Measurements from ENCODE around the gene ZNF282. TPM values are rescaled to one million over a fixed set of nuclear protein-coding genes. Genes with fewer than 3 reads are reported as not detected.
A peak's percentile ranks its signal among the peaks of the same experiment; 100 is the strongest.

Gene ZNF282
- total RNA-seq, 1 donor from 2014 or later, result 118 TPM

DNA sequence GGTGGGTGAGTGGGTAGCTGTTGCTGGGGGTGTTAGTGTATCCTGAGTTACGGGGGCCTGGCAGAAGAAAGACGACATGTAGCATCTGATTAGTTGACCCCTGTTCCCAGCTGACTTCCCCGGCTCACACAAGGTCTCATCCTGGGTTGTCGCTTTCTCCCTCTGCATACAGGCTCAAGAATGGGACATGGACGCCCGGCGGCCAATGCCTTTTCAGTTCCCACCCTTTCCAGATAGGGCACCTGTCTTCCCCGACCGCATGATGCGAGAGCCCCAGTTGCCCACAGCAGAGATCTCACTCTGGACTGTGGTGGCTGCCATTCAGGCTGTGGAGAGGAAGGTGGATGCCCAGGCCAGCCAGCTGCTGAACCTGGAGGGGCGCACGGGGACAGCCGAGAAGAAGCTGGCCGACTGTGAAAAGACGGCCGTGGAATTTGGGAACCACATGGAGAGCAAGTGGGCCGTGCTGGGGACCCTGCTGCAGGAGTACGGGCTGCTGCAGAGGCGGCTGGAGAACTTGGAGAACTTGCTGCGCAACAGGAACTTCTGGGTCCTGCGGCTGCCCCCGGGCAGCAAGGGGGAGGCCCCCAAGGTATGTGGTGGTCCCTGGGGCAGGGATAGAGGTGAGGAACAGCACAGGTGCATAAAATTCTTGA lies 2.9 kb downstream of the ZNF282 start:
- Mint-ChIP-seq H3K27ac (no peak overlapping the region), H3K27me3 (ENCODE audit: low read depth) (no peaks in the 10 kb centered on the region), H3K36me3 (ENCODE audit: low read depth) (peaks cover 70% of the 10 kb centered on the region), H3K4me1 (ENCODE audit: low read depth) (peaks cover 43% of the 10 kb centered on the region), H3K4me3 (ENCODE audit: low read depth) (peak overlapping the region; percentile 89), H3K9me3 (no peaks in the 10 kb centered on the region)
- no peak for DNase-seq (ENCODE audit: low spot score)
- intact Hi-C loops (cut with micrococcal nuclease), result loop anchor here (5.0 kb wide), 1 partner anchor 71 kb away; the partner anchor contains the start of gene ZNF425

- intact Hi-C loops (cut with micrococcal nuclease), result loop anchor here (5.0 kb wide), 1 partner anchor 72 kb away; the partner anchor contains the start of gene ZNF425
- H3K4me3 Mint-ChIP-seq (ENCODE audit: low read depth), result peak overlapping the region; percentile 51
- no peak for DNase-seq (ENCODE audit: low spot score)
- H3K36me3 Mint-ChIP-seq (ENCODE audit: low read depth), result peaks cover 81% of the 10 kb centered on the region
- no peaks in the 10 kb centered on the region for H3K9me3 Mint-ChIP-seq
- peaks cover 53% of the 10 kb centered on the region for H3K4me1 Mint-ChIP-seq (ENCODE audit: low read depth)
- no peaks in the 10 kb centered on the region for H3K27me3 Mint-ChIP-seq (ENCODE audit: low read depth)
- H3K27ac Mint-ChIP-seq, result peak overlapping the region; percentile 68
Measured at GRCh38 chr7:149199234-149199995, 4.1 kb downstream of the ZNF282 start.

DNA sequence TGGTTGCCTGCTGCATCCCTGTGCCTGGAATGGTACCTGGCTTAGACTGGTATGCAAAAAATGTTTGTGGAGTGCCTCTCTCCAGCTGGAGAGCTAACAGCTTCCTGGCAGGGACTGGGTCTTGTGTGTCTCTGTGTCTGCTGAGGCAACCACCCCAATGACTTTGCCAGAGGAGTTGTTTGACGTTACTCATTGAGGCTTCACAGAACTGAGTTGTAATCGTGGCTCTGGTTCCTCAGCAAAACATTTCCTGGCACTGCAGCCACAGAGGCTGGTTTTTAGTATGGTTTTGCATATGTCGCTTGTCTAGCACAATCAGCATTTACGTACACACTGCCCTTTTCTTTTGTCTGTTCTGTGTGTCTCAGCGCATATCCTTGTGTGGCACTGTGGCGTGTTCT lies 7.5 kb downstream of the ZNF282 start:
- H3K4me3 Mint-ChIP-seq (ENCODE audit: low read depth), result peak overlapping the region; percentile 67
- H3K9me3 Mint-ChIP-seq, result no peaks in the 10 kb centered on the region
- DNase-seq (ENCODE audit: low spot score), result peak; percentile 26
- peaks cover 90% of the 10 kb centered on the region for H3K36me3 Mint-ChIP-seq (ENCODE audit: low read depth)
- H3K27ac Mint-ChIP-seq, result peak overlapping the region; percentile 98
- peaks cover 48% of the 10 kb centered on the region for H3K4me1 Mint-ChIP-seq (ENCODE audit: low read depth)
- H3K27me3 Mint-ChIP-seq (ENCODE audit: low read depth), result no peaks in the 10 kb centered on the region
- intact Hi-C loops (cut with micrococcal nuclease), result no loop called here

DNA sequence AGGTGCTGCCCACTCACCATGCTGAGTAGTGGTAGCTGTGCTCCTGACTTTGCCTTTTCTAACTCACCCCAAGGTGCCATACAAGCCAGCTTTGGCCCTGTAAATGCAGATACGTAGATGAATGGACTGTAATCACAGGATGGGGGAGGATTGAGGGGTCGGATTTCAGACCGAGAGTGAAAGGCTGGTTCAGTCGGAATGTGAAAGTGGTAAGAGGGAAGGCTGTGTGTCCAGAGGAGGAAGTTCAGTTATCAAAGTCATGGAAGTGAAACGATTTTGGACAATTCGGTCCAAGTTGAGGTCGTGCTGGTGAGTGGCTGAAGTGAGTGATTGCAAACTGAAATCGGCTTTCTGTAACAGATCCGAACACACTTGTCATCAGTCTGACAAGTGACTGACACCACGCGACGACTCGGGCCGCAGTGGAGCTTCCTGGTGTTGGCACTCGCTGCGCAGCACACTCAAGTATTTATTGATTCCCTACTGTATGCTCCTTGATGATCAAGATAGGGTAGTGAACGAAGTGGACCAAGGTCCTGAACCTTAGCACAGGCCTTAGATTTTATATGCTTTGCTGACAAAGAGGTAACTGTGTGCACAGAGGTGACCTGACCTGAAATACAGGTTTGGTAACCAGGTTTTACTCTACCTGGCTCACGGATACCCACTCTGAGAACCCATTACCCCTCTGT lies 10.5 kb downstream of the ZNF282 start:
- Mint-ChIP-seq H3K9me3 (no peaks in the 10 kb centered on the region), H3K36me3 (ENCODE audit: low read depth) (peaks cover 87% of the 10 kb centered on the region), H3K4me3 (ENCODE audit: low read depth) (no peak overlapping the region), H3K4me1 (ENCODE audit: low read depth) (peaks cover 49% of the 10 kb centered on the region), H3K27me3 (ENCODE audit: low read depth) (no peaks in the 10 kb centered on the region), H3K27ac (peak overlapping the region; percentile 64)
- no peak for DNase-seq (ENCODE audit: low spot score)
- intact Hi-C loops (cut with micrococcal nuclease), result no loop called here

DNA sequence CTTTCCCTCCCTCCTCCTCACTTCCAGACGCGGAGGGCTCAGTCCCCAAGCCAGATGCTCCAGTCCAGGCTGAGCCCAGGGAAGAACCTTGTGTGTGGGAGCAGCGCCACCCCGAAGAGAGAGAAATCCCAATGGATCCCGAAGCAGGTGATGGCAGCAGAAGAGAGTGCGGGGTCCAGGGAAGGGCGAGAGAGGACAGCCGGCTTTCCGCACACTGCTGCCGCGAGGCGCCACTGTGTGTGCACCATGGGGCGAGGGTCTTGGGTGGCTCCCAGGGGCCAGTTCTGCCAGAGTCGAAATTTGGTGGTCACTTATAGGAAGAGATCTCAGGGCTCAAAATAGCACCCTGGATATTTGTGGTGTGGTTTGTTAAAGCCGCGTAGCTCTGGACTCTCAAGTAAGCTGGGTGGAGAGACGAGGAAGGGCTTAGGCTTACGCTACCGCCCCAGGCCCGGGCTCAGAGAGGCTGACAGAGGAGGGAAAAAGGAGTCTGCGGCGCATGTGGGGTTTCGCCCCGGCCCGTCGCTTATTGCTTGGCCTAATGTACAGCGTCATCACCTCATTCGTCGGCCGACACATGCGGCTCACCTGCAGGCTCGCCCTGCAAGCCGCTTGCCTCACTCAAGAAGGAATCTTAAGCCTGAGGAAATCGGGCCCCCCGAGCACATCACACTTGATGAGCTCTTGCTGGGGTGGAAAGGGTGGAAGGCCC lies 12.1 kb downstream of the ZNF282 start:
- H3K9me3 Mint-ChIP-seq, result no peaks in the 10 kb centered on the region
- peaks cover 87% of the 10 kb centered on the region for H3K36me3 Mint-ChIP-seq (ENCODE audit: low read depth)
- H3K4me3 Mint-ChIP-seq (ENCODE audit: low read depth), result no peak overlapping the region
- no peak for DNase-seq (ENCODE audit: low spot score)
- H3K27me3 Mint-ChIP-seq (ENCODE audit: low read depth), result no peaks in the 10 kb centered on the region
- H3K4me1 Mint-ChIP-seq (ENCODE audit: low read depth), result peaks cover 46% of the 10 kb centered on the region
- peak overlapping the region; percentile 70 for H3K27ac Mint-ChIP-seq
- intact Hi-C loops (cut with micrococcal nuclease), result no loop called here

GRCh38 chr7:149209518-149210269 lies 14.3 kb downstream of the ZNF282 start:
- Mint-ChIP-seq H3K27me3 (ENCODE audit: low read depth) (no peaks in the 10 kb centered on the region), H3K36me3 (ENCODE audit: low read depth) (peaks cover 88% of the 10 kb centered on the region), H3K4me1 (ENCODE audit: low read depth) (peaks cover 31% of the 10 kb centered on the region), H3K9me3 (no peaks in the 10 kb centered on the region), H3K27ac (peak overlapping the region; percentile 94), H3K4me3 (ENCODE audit: low read depth) (peak overlapping the region; percentile 32)
- peak; percentile 70 for DNase-seq (ENCODE audit: low spot score)
- intact Hi-C loops (cut with micrococcal nuclease), result loop anchor here (1.0 to 2.0 kb wide), 4 partner anchors 15 to 412 kb away; partner anchors contain the start of genes ZNF282 and ZNF425

DNA sequence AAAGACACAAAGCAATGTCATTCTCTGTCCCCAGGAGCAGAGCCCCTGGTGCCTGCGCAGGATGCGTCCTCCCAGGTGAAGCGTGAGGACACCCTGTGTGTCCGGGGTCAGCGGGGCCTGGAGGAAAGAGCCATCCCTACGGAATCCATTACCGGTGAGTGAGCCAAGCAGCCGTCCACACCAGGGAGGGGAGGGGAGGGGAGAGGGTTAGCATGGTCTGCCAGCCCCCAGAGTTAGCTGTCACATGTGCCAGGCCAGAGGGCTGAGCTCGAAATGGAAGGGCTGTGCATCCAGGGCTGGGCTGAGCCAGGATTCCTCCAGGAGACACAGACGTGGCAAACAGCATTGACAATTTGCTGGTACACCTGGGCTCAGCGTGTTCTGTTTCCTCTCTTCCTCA lies 15.2 kb downstream of the ZNF282 start:
- H3K4me1 Mint-ChIP-seq (ENCODE audit: low read depth), result peaks cover 29% of the 10 kb centered on the region
- H3K9me3 Mint-ChIP-seq, result no peaks in the 10 kb centered on the region
- DNase-seq (ENCODE audit: low spot score), result no peak
- no peaks in the 10 kb centered on the region for H3K27me3 Mint-ChIP-seq (ENCODE audit: low read depth)
- peak overlapping the region; percentile 45 for H3K4me3 Mint-ChIP-seq (ENCODE audit: low read depth)
- intact Hi-C loops (cut with micrococcal nuclease), result loop anchor here (2.0 kb wide), 1 partner anchor 16 kb away; the partner anchor contains the start of gene ZNF282
- peak overlapping the region; percentile 94 for H3K27ac Mint-ChIP-seq
- peaks cover 91% of the 10 kb centered on the region for H3K36me3 Mint-ChIP-seq (ENCODE audit: low read depth)

- peak overlapping the region; percentile 60 for H3K27ac Mint-ChIP-seq
- peaks cover 94% of the 10 kb centered on the region for H3K36me3 Mint-ChIP-seq (ENCODE audit: low read depth)
Measured at GRCh38 chr7:149214020-149214720, 18.8 kb downstream of the ZNF282 start.

DNA sequence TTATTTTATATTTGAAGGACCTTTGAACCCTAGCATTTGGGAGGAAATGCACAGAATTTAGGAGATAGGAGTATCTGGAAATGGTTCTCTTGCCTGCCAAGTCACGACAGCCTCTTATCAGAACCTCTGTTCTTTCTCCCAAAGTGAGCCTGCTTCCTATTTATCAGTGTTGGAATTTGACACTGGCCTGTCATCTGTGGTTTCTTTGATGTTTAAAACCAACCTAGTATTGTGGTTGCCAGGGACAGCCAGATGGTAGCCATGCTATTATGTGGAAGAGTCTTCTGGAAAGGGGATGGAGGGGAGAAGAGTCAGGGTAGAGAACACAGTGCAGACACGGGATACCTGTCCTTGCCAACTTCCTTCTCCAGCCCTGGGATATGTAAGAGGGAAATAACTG lies 21.1 kb downstream of the ZNF282 start:
- H3K27ac Mint-ChIP-seq, result no peak overlapping the region
- H3K36me3 Mint-ChIP-seq (ENCODE audit: low read depth), result peaks cover 86% of the 10 kb centered on the region
- intact Hi-C loops (cut with micrococcal nuclease), result no loop called here
- no peaks in the 10 kb centered on the region for H3K9me3 Mint-ChIP-seq
- no peak overlapping the region for H3K4me3 Mint-ChIP-seq (ENCODE audit: low read depth)
- no peaks in the 10 kb centered on the region for H3K27me3 Mint-ChIP-seq (ENCODE audit: low read depth)
- peaks cover 2% of the 10 kb centered on the region for H3K4me1 Mint-ChIP-seq (ENCODE audit: low read depth)
- DNase-seq (ENCODE audit: low spot score), result no peak

More at GRCh38 chr7:149214020-149214720, 18.8 kb downstream of the ZNF282 start:
- Mint-ChIP-seq H3K4me3 (ENCODE audit: low read depth) (no peak overlapping the region), H3K4me1 (ENCODE audit: low read depth) (peaks cover 17% of the 10 kb centered on the region), H3K9me3 (no peaks in the 10 kb centered on the region), H3K27me3 (ENCODE audit: low read depth) (no peaks in the 10 kb centered on the region)
- intact Hi-C loops (cut with micrococcal nuclease), result no loop called here
- DNase-seq (ENCODE audit: low spot score), result no peak

DNA sequence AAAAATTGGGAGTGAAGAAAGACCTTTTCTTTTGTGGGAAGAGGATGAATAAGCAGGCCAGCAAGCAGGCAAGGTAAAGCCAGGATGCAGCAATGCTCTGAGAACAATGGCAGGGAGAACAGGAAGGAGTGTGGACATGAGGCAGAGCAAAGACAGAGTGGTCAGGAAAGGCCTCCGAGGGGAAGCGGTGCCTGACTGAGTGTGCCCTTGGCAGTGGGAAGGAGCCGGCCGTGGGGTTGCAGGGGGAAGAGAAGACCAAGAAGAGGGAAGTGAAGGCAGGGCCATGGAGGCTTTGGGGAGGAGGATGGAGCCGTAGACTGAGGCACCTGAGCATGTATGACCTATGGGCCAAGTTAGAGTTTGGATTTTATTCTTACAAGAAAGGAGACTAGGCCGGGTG lies 22.2 kb downstream of the ZNF282 start:
- Mint-ChIP-seq H3K4me1 (ENCODE audit: low read depth) (peaks cover 1% of the 10 kb centered on the region), H3K27me3 (ENCODE audit: low read depth) (no peaks in the 10 kb centered on the region), H3K36me3 (ENCODE audit: low read depth) (peaks cover 85% of the 10 kb centered on the region), H3K9me3 (no peaks in the 10 kb centered on the region), H3K4me3 (ENCODE audit: low read depth) (no peak overlapping the region), H3K27ac (no peak overlapping the region)
- DNase-seq (ENCODE audit: low spot score), result no peak
- intact Hi-C loops (cut with micrococcal nuclease), result no loop called here

All from activated T-helper 2 cell treated with anti-CD3 and anti-CD28 coated beads, Interferon-gamma antibody, Interleukin-2, Interleukin-4, amounts not matched to agents 10 μg/mL and 5 μg/mL and 100 μg/mL, durations not matched to agents 14 hours and 24 hours and 36 hours (primary cell).